Sigmoid colon (tissue), 4 donors: ENCODE results near the gene TMEM164.

ENCODE experiments used
- POLR2A ChIP-seq, 2 donors: fragments of 450-650 bp; IDR thresholded peaks; one replicate each; pipeline ENCODE4 v1.6.1; 2016; ENCODE audit warnings: antibody characterized with exemption in 2 of 2, mild to moderate bottlenecking in 2 of 2, moderate library complexity in 2 of 2
- POLR2AphosphoS5 ChIP-seq, 4 donors: sonication (generic); formaldehyde crosslinking; IDR thresholded peaks; one replicate each; pipeline ENCODE4 v1.6.1; 2017; ENCODE audit warnings: antibody characterized with exemption in 4 of 4
- TF ChIP-seq, protein P1 (sequence below), 4 experiments: fragments of 450-650 bp in 3 of 4; fragments of 200-600 bp in 1 of 4; IDR thresholded peaks; one replicate each; pipeline ENCODE4 v1.5.1; 2016 to 2019; ENCODE audit warnings: antibody characterized with exemption in 4 of 4, mild to moderate bottlenecking in 3 of 4, moderate library complexity in 2 of 4

- TF ChIP-seq POLR2A (IDR thresholded peaks at IDR 0.05) (no peak), POLR2AphosphoS5 (IDR thresholded peaks at IDR 0.05) (no peak)
- TF ChIP-seq, protein P1, sequence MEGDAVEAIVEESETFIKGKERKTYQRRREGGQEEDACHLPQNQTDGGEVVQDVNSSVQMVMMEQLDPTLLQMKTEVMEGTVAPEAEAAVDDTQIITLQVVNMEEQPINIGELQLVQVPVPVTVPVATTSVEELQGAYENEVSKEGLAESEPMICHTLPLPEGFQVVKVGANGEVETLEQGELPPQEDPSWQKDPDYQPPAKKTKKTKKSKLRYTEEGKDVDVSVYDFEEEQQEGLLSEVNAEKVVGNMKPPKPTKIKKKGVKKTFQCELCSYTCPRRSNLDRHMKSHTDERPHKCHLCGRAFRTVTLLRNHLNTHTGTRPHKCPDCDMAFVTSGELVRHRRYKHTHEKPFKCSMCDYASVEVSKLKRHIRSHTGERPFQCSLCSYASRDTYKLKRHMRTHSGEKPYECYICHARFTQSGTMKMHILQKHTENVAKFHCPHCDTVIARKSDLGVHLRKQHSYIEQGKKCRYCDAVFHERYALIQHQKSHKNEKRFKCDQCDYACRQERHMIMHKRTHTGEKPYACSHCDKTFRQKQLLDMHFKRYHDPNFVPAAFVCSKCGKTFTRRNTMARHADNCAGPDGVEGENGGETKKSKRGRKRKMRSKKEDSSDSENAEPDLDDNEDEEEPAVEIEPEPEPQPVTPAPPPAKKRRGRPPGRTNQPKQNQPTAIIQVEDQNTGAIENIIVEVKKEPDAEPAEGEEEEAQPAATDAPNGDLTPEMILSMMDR (IDR thresholded peaks at IDR 0.05), result no peak
Measured at GRCh38 chrX:110218591-110218990, 215.7 kb downstream of the TMEM164 start.
